ENCODE measurements around the gene GP5.

The GP5 gene

GRCh38 chr3:194407423-194407822, 8.4 kb upstream of the GP5 start:
- Mint-ChIP-seq H3K4me1 (ENCODE audit: low read depth) (peaks cover 5% of the 10 kb centered on the region), H3K27ac (no peak overlapping the region), H3K4me3 (no peak overlapping the region), H3K9me3 (ENCODE audit: low read depth) (no peaks in the 10 kb centered on the region), H3K27me3 (no peaks in the 10 kb centered on the region), H3K36me3 (peaks cover 4% of the 10 kb centered on the region)

GRCh38 chr3:194405766-194406165, 6.7 kb upstream of the GP5 start:
- H3K27me3 Mint-ChIP-seq = no peaks in the 10 kb centered on the region
- no peak overlapping the region for H3K27ac Mint-ChIP-seq
- peaks cover 4% of the 10 kb centered on the region for H3K36me3 Mint-ChIP-seq
- H3K4me1 Mint-ChIP-seq (ENCODE audit: low read depth) = peaks cover 5% of the 10 kb centered on the region
- H3K4me3 Mint-ChIP-seq = no peak overlapping the region
- H3K9me3 Mint-ChIP-seq (ENCODE audit: low read depth) = no peaks in the 10 kb centered on the region

GRCh38 chr3:194404365-194405140, 5.5 kb upstream of the GP5 start:
- H3K27me3 Mint-ChIP-seq = no peaks in the 10 kb centered on the region
- peaks cover 11% of the 10 kb centered on the region for H3K4me1 Mint-ChIP-seq (ENCODE audit: low read depth)
- H3K4me3 Mint-ChIP-seq = no peak overlapping the region
- H3K9me3 Mint-ChIP-seq (ENCODE audit: low read depth) = no peaks in the 10 kb centered on the region
- H3K36me3 Mint-ChIP-seq = peaks cover 2% of the 10 kb centered on the region
- H3K27ac Mint-ChIP-seq = no peak overlapping the region

GRCh38 chr3:194401868-194402329, 2.8 kb upstream of the GP5 start:
- Mint-ChIP-seq H3K27ac (no peak overlapping the region), H3K4me3 (no peak overlapping the region), H3K36me3 (peaks cover 2% of the 10 kb centered on the region), H3K27me3 (no peaks in the 10 kb centered on the region), H3K9me3 (ENCODE audit: low read depth) (no peaks in the 10 kb centered on the region), H3K4me1 (ENCODE audit: low read depth) (peaks cover 35% of the 10 kb centered on the region)

GRCh38 chr3:194401346-194401745, 2.3 kb upstream of the GP5 start:
- peaks cover 2% of the 10 kb centered on the region for H3K36me3 Mint-ChIP-seq
- H3K9me3 Mint-ChIP-seq (ENCODE audit: low read depth) = no peaks in the 10 kb centered on the region
- H3K27me3 Mint-ChIP-seq = no peaks in the 10 kb centered on the region
- H3K4me1 Mint-ChIP-seq (ENCODE audit: low read depth) = peaks cover 37% of the 10 kb centered on the region
- H3K27ac Mint-ChIP-seq = no peak overlapping the region
- H3K4me3 Mint-ChIP-seq = no peak overlapping the region

GRCh38 chr3:194399874-194400411, 877 bp upstream of the GP5 start:
- no peaks in the 10 kb centered on the region for H3K9me3 Mint-ChIP-seq (ENCODE audit: low read depth)
- peaks cover 2% of the 10 kb centered on the region for H3K36me3 Mint-ChIP-seq
- peak overlapping the region; percentile 64 for H3K27ac Mint-ChIP-seq
- peaks cover 50% of the 10 kb centered on the region for H3K4me1 Mint-ChIP-seq (ENCODE audit: low read depth)
- H3K27me3 Mint-ChIP-seq = no peaks in the 10 kb centered on the region
- peak overlapping the region; percentile 18 for H3K4me3 Mint-ChIP-seq

GRCh38 chr3:194397757-194398312, 1.2 kb downstream of the GP5 start:
- H3K9me3 Mint-ChIP-seq (ENCODE audit: low read depth) = no peaks in the 10 kb centered on the region
- H3K4me1 Mint-ChIP-seq (ENCODE audit: low read depth) = peaks cover 52% of the 10 kb centered on the region
- peak overlapping the region; percentile 86 for H3K4me3 Mint-ChIP-seq
- no peak overlapping the region for H3K27ac Mint-ChIP-seq
- no peaks in the 10 kb centered on the region for H3K36me3 Mint-ChIP-seq
- no peaks in the 10 kb centered on the region for H3K27me3 Mint-ChIP-seq

- Mint-ChIP-seq H3K4me1 (ENCODE audit: low read depth) (peaks cover 52% of the 10 kb centered on the region), H3K9me3 (ENCODE audit: low read depth) (no peaks in the 10 kb centered on the region), H3K27me3 (no peaks in the 10 kb centered on the region), H3K36me3 (no peaks in the 10 kb centered on the region), H3K27ac (no peak overlapping the region), H3K4me3 (peak overlapping the region; percentile 86)
Measured at GRCh38 chr3:194396859-194397756, 2.0 kb downstream of the GP5 start.

- Mint-ChIP-seq H3K27me3 (no peaks in the 10 kb centered on the region), H3K4me3 (peak overlapping the region; percentile 76), H3K27ac (no peak overlapping the region), H3K9me3 (ENCODE audit: low read depth) (no peaks in the 10 kb centered on the region), H3K4me1 (ENCODE audit: low read depth) (peaks cover 52% of the 10 kb centered on the region), H3K36me3 (no peaks in the 10 kb centered on the region)
Measured at GRCh38 chr3:194396539-194396858, 2.6 kb downstream of the GP5 start.

GRCh38 chr3:194395778-194396538, 3.1 kb downstream of the GP5 start:
- Mint-ChIP-seq H3K27me3 (no peaks in the 10 kb centered on the region), H3K4me1 (ENCODE audit: low read depth) (peaks cover 52% of the 10 kb centered on the region), H3K27ac (peak overlapping the region; percentile 58), H3K4me3 (peak overlapping the region; percentile 76), H3K9me3 (ENCODE audit: low read depth) (peaks cover 5% of the 10 kb centered on the region), H3K36me3 (no peaks in the 10 kb centered on the region)

- peaks cover 12% of the 10 kb centered on the region for H3K9me3 Mint-ChIP-seq (ENCODE audit: low read depth)
- peaks cover 52% of the 10 kb centered on the region for H3K4me1 Mint-ChIP-seq (ENCODE audit: low read depth)
- no peaks in the 10 kb centered on the region for H3K27me3 Mint-ChIP-seq
- H3K27ac Mint-ChIP-seq = peak overlapping the region; percentile 58
- peak overlapping the region; percentile 56 for H3K4me3 Mint-ChIP-seq
- no peaks in the 10 kb centered on the region for H3K36me3 Mint-ChIP-seq
Measured at GRCh38 chr3:194395212-194395611, 3.9 kb downstream of the GP5 start.

- H3K36me3 Mint-ChIP-seq = peaks cover 2% of the 10 kb centered on the region
- H3K27ac Mint-ChIP-seq = no peak overlapping the region
- H3K4me3 Mint-ChIP-seq = no peak overlapping the region
- no peaks in the 10 kb centered on the region for H3K27me3 Mint-ChIP-seq
- peaks cover 26% of the 10 kb centered on the region for H3K4me1 Mint-ChIP-seq (ENCODE audit: low read depth)
- H3K9me3 Mint-ChIP-seq (ENCODE audit: low read depth) = peaks cover 12% of the 10 kb centered on the region
Measured at GRCh38 chr3:194392576-194392975, 6.5 kb downstream of the GP5 start.

- no peak overlapping the region for H3K4me3 Mint-ChIP-seq
- peaks cover 12% of the 10 kb centered on the region for H3K9me3 Mint-ChIP-seq (ENCODE audit: low read depth)
- peaks cover 2% of the 10 kb centered on the region for H3K36me3 Mint-ChIP-seq
- no peak overlapping the region for H3K27ac Mint-ChIP-seq
- no peaks in the 10 kb centered on the region for H3K27me3 Mint-ChIP-seq
- peaks cover 15% of the 10 kb centered on the region for H3K4me1 Mint-ChIP-seq (ENCODE audit: low read depth)
Measured at GRCh38 chr3:194390835-194391234, 8.2 kb downstream of the GP5 start.

- Mint-ChIP-seq H3K27me3 (no peaks in the 10 kb centered on the region), H3K9me3 (ENCODE audit: low read depth) (peaks cover 12% of the 10 kb centered on the region), H3K27ac (no peak overlapping the region), H3K4me3 (no peak overlapping the region), H3K4me1 (ENCODE audit: low read depth) (no peaks in the 10 kb centered on the region), H3K36me3 (peaks cover 2% of the 10 kb centered on the region)
Measured at GRCh38 chr3:194389269-194389668, 9.8 kb downstream of the GP5 start.
